ENCODE data around the gene CYB561A3. TPM values are rescaled to one million over a fixed set of nuclear protein-coding genes. Genes with fewer than 3 reads are reported as not detected.
A peak's percentile ranks its signal among the peaks of the same experiment; 100 is the strongest.

CYB561A3 gene
- total RNA-seq, 3 donors from 2014 or later (not counting 1 experiment from before 2014, with no cell fraction given): 24.6 to 33.5 (median 30.2) TPM

DNA sequence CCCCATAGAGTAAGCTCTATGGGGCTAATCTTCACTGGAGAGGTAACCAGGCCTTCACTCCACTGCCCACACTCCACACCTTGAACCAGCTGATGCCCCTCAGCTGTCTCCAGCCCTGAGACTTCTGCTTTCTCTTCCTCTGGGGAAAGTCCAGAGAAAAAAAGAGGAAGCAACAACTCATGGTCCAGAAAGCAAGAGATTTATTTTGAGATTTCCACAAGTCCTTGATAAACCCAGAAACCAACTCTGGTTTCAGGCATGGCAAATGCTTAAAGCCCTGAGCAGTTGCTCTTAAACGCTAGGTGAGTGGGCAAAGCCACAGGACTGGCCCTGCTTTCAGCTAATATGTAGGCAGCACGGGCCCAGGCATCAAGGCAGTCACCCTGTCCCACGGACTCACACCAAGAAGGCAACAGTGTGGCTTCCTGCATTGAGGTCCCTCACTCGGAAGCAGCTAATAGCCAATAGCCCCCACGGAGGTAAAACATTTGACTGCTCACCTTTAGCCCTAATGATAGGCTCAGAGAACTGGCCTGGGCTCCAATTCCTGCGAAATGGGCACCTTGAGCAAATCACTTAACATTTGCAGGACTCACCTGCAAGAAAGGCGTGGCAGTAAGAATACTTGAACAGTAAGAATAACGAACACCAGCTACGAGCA, 4.3 kb downstream of the CYB561A3 start:
- H3K4me3 Mint-ChIP-seq: no peak overlapping the region
- H3K9me3 Mint-ChIP-seq: no peaks in the 10 kb centered on the region
- Histone ChIP-seq H3K9me3 (ENCODE audit: control insufficient read depth, insufficient read depth, low read length) (no peaks in the 10 kb centered on the region), H3K36me3 (ENCODE audit: control insufficient read depth, insufficient read depth, low read length) (peaks cover 13% of the 10 kb centered on the region), H3K27me3 (ENCODE audit: control insufficient read depth, insufficient read depth, low read length) (no peaks in the 10 kb centered on the region), H3K4me3 (ENCODE audit: low read length) (no peak overlapping the region), H3K27ac (ENCODE audit: low read length) (peak overlapping the region; percentile 72), H3K4me1 (ENCODE audit: control insufficient read depth, insufficient read depth, low read length) (peaks cover 39% of the 10 kb centered on the region)
- 65% methylated on average over 7 of the region's 9 CpGs for WGBS (ENCODE audit: insufficient coverage)
- peaks cover 5 to 18% of the 10 kb centered on the region in 2 donors for H3K4me1 Mint-ChIP-seq
- no peak for DNase-seq
- TF ChIP-seq, protein P1, sequence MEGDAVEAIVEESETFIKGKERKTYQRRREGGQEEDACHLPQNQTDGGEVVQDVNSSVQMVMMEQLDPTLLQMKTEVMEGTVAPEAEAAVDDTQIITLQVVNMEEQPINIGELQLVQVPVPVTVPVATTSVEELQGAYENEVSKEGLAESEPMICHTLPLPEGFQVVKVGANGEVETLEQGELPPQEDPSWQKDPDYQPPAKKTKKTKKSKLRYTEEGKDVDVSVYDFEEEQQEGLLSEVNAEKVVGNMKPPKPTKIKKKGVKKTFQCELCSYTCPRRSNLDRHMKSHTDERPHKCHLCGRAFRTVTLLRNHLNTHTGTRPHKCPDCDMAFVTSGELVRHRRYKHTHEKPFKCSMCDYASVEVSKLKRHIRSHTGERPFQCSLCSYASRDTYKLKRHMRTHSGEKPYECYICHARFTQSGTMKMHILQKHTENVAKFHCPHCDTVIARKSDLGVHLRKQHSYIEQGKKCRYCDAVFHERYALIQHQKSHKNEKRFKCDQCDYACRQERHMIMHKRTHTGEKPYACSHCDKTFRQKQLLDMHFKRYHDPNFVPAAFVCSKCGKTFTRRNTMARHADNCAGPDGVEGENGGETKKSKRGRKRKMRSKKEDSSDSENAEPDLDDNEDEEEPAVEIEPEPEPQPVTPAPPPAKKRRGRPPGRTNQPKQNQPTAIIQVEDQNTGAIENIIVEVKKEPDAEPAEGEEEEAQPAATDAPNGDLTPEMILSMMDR (IDR thresholded peaks at IDR 0.05): no peak
- no peak for ATAC-seq
- intact Hi-C loops (cut with micrococcal nuclease): no loop called here
- H3K27me3 Mint-ChIP-seq (ENCODE audit: low read depth in 2 of 2): no peaks in the 10 kb centered on the region
- H3K36me3 Mint-ChIP-seq: no peaks in the 10 kb centered on the region
- peak overlapping the region in 1 of 2 donors; percentile 14 for H3K27ac Mint-ChIP-seq

DNA sequence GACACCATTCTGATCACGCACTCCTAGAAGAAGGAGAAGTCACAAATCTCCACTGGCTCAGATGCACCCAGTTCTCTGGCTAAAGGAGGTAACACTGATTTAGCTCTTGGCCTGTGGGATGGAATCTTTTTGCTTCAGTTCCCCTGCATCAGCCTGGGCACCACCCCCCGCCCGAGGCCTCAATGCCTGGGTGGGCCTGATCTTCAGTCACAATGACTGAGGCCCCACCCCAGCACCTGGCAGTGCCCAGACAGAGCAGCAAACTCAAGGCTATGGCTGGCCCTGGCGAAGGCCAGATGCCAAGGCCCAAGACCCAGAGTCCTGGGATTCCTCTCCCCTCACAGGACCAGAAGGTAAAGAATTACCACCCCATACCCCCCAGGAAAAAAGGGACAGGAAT, 5.0 kb downstream of the CYB561A3 start:
- Histone ChIP-seq H3K9me3 (ENCODE audit: control insufficient read depth, insufficient read depth, low read length) (no peaks in the 10 kb centered on the region), H3K4me1 (ENCODE audit: control insufficient read depth, insufficient read depth, low read length) (peaks cover 38% of the 10 kb centered on the region), H3K27ac (ENCODE audit: low read length) (peak overlapping the region; percentile 65), H3K36me3 (ENCODE audit: control insufficient read depth, insufficient read depth, low read length) (peaks cover 16% of the 10 kb centered on the region), H3K4me3 (ENCODE audit: low read length) (peak overlapping the region; percentile 11), H3K27me3 (ENCODE audit: control insufficient read depth, insufficient read depth, low read length) (no peaks in the 10 kb centered on the region)
- DNase-seq: no peak
- 73% methylated on average over 4 of the region's 4 CpGs for WGBS (ENCODE audit: insufficient coverage)
- Mint-ChIP-seq H3K36me3 (no peaks in the 10 kb centered on the region), H3K27ac (peak overlapping the region in 1 of 2 donors; percentile 14), H3K9me3 (no peaks in the 10 kb centered on the region), H3K27me3 (ENCODE audit: low read depth in 2 of 2) (no peaks in the 10 kb centered on the region), H3K4me1 (peaks cover 0 to 12% of the 10 kb centered on the region in 2 donors), H3K4me3 (no peak overlapping the region)
- intact Hi-C loops (cut with micrococcal nuclease): no loop called here
- no peak for ATAC-seq
- TF ChIP-seq, protein P1 (IDR thresholded peaks at IDR 0.05): no peak

DNA sequence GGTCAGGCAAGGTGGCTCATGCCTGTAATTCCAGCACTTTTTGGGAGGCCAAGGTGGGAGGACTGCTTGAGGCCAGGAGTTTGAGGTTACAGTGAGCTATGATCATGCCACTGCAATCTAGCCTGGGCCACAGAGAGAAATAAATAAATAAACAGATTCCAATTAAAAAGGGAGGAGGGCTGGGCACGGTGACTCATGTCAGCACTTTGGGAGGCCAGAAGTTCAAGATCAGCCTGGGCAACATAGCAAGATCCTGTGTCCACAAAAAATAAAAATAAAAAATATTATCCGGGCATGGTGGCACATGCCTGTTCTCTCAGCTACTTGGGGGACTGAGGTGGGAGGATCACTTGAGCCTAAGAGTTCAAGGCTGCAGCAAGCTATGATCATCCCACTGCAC, 7.5 kb downstream of the CYB561A3 start:
- DNase-seq: no peak
- Histone ChIP-seq H3K36me3 (ENCODE audit: control insufficient read depth, insufficient read depth, low read length) (peaks cover 35% of the 10 kb centered on the region), H3K4me1 (ENCODE audit: control insufficient read depth, insufficient read depth, low read length) (peaks cover 24% of the 10 kb centered on the region), H3K9me3 (ENCODE audit: control insufficient read depth, insufficient read depth, low read length) (no peaks in the 10 kb centered on the region), H3K4me3 (ENCODE audit: low read length) (peak overlapping the region; percentile 6), H3K27ac (ENCODE audit: low read length) (no peak overlapping the region), H3K27me3 (ENCODE audit: control insufficient read depth, insufficient read depth, low read length) (no peaks in the 10 kb centered on the region)
- Mint-ChIP-seq H3K36me3 (no peaks in the 10 kb centered on the region), H3K27me3 (ENCODE audit: low read depth in 2 of 2) (no peaks in the 10 kb centered on the region), H3K4me3 (no peak overlapping the region), H3K9me3 (no peaks in the 10 kb centered on the region), H3K4me1 (peaks cover 0 to 10% of the 10 kb centered on the region in 2 donors), H3K27ac (no peak overlapping the region)
- 88% methylated on average over 2 of the region's 2 CpGs for WGBS (ENCODE audit: insufficient coverage)
- intact Hi-C loops (cut with micrococcal nuclease): no loop called here
- no peak for ATAC-seq
- TF ChIP-seq, protein P1 (IDR thresholded peaks at IDR 0.05): no peak
